ENCODE measurements around the gene RHCG. TPM values are rescaled to one million over a fixed set of nuclear protein-coding genes. Genes with fewer than 3 reads are reported as not detected.
A peak's percentile ranks its signal among the peaks of the same experiment; 100 is the strongest.

RHCG gene
- total and polyA plus RNA-seq, 2 of the 13 experiments (the other 11 are each of a cell fraction or from before 2014, with no cell fraction given), result not detected

DNA sequence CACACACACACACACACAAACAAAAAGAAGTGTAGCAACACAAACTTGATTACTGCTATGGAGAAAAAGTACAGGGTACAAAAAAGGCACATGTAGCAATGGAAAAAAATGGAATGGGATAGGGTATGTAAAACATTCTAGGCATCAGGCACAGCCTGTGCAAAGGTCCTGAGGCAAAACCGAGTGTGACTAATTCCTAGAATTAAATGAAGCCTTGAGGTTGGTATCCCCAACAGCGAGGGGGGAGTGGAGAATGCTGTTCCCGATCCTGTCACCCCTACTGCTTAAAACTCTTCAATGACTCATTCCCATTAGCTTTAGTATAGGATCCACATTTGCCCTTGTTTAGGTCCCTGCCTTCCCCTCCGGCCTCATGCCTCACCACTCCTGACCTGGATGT lies 37.9 kb downstream of the RHCG start:
- Histone ChIP-seq H3K27ac (ENCODE audit: extremely low read length, insufficient read depth, low read length) (peak overlapping the region; percentile 88), H3K4me1 (ENCODE audit: insufficient read depth, low read length) (peaks cover 87% of the 10 kb centered on the region), H3K27me3 (ENCODE audit: control insufficient read depth in 1 of 2, insufficient read depth in 2 of 2, low read length in 2 of 2) (no peaks in the 10 kb centered on the region), H3K79me2 (ENCODE audit: insufficient read depth, low read length) (no peaks in the 10 kb centered on the region), H3K4me2 (ENCODE audit: low read depth, low read length) (peak overlapping the region; percentile 63; the same call in 1 of the 2 replicates), H3K9me3 (ENCODE audit: low read length) (no peaks in the 10 kb centered on the region), H3K4me3 (replicated peaks in 1 of 3; ENCODE audit: insufficient read depth in 1 of 3, low read depth in 2 of 3, low read length in 3 of 3) (no peak overlapping the region), H2AFZ (ENCODE audit: low read length) (no peak overlapping the region), H3K36me3 (replicated peaks in 1 of 2; ENCODE audit: control insufficient read depth in 1 of 2, insufficient read depth in 2 of 2, low read length in 2 of 2) (no peaks in the 10 kb centered on the region), H3K9ac (ENCODE audit: insufficient read depth, low read depth, low read length) (no peak overlapping the region), H4K20me1 (ENCODE audit: insufficient read depth, low read length) (no peaks in the 10 kb centered on the region)
- 31% methylated on average over 4 of the region's 4 CpGs for WGBS (ENCODE audit: low lambda C conversion rate)
- no peak for TF ChIP-seq SAP130 (CRISPR knock-in tag; IDR thresholded peaks at IDR 0.05; ENCODE audit: low read depth)
- TF ChIP-seq, protein P1, sequence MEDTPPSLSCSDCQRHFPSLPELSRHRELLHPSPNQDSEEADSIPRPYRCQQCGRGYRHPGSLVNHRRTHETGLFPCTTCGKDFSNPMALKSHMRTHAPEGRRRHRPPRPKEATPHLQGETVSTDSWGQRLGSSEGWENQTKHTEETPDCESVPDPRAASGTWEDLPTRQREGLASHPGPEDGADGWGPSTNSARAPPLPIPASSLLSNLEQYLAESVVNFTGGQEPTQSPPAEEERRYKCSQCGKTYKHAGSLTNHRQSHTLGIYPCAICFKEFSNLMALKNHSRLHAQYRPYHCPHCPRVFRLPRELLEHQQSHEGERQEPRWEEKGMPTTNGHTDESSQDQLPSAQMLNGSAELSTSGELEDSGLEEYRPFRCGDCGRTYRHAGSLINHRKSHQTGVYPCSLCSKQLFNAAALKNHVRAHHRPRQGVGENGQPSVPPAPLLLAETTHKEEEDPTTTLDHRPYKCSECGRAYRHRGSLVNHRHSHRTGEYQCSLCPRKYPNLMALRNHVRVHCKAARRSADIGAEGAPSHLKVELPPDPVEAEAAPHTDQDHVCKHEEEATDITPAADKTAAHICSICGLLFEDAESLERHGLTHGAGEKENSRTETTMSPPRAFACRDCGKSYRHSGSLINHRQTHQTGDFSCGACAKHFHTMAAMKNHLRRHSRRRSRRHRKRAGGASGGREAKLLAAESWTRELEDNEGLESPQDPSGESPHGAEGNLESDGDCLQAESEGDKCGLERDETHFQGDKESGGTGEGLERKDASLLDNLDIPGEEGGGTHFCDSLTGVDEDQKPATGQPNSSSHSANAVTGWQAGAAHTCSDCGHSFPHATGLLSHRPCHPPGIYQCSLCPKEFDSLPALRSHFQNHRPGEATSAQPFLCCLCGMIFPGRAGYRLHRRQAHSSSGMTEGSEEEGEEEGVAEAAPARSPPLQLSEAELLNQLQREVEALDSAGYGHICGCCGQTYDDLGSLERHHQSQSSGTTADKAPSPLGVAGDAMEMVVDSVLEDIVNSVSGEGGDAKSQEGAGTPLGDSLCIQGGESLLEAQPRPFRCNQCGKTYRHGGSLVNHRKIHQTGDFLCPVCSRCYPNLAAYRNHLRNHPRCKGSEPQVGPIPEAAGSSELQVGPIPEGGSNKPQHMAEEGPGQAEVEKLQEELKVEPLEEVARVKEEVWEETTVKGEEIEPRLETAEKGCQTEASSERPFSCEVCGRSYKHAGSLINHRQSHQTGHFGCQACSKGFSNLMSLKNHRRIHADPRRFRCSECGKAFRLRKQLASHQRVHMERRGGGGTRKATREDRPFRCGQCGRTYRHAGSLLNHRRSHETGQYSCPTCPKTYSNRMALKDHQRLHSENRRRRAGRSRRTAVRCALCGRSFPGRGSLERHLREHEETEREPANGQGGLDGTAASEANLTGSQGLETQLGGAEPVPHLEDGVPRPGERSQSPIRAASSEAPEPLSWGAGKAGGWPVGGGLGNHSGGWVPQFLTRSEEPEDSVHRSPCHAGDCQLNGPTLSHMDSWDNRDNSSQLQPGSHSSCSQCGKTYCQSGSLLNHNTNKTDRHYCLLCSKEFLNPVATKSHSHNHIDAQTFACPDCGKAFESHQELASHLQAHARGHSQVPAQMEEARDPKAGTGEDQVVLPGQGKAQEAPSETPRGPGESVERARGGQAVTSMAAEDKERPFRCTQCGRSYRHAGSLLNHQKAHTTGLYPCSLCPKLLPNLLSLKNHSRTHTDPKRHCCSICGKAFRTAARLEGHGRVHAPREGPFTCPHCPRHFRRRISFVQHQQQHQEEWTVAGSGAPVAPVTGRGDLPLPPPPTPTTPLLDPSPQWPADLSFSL (CRISPR knock-in tag; IDR thresholded peaks at IDR 0.05), result peak; percentile 42; the same call in 1 of the 2 replicates
- no peak for TF ChIP-seq HNF4A (CRISPR knock-in tag; IDR thresholded peaks at IDR 0.05)
- TF ChIP-seq, protein P2, sequence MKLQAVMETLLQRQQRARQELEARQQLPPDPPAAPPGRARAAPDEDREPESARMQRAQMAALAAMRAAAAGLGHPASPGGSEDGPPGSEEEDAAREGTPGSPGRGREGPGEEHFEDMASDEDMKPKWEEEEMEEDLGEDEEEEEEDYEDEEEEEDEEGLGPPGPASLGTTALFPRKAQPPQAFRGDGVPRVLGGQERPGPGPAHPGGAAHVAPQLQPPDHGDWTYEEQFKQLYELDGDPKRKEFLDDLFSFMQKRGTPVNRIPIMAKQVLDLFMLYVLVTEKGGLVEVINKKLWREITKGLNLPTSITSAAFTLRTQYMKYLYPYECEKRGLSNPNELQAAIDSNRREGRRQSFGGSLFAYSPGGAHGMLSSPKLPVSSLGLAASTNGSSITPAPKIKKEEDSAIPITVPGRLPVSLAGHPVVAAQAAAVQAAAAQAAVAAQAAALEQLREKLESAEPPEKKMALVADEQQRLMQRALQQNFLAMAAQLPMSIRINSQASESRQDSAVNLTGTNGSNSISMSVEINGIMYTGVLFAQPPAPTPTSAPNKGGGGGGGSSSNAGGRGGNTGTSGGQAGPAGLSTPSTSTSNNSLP (IDR thresholded peaks at IDR 0.05; ENCODE audit: low read depth, low read length), result no peak
- no peak for TF ChIP-seq REL (CRISPR knock-in tag; conservative IDR thresholded peaks at IDR 0.05)
- TF ChIP-seq AHR (CRISPR knock-in tag; IDR thresholded peaks at IDR 0.05), result no peak
- BruUV-seq (replicated peaks), result no TSS peak
- FAIRE-seq (no peak), ATAC-seq (no peak), DNase-seq (ENCODE audit: low spot score) (no peak)
- POLR2A ChIA-PET, result no interaction called here
- intact Hi-C loops (cut with micrococcal nuclease; ENCODE audit: unreplicated experiment) (no loop called here), in situ Hi-C loops (cut with HindIII; ENCODE audit: extremely low pct_ligation_motif_present, low pct_unique_long_range_greater_than_20kb) (no loop called here)
- CTCF ChIA-PET (ENCODE audit: low intra/inter-chr PET ratio, low total read pairs), result no interaction called here
